HepG2 (cell line): Measurements from ENCODE around the gene ENDOG. TPM values are rescaled to one million over a fixed set of nuclear protein-coding genes. Genes with fewer than 3 reads are reported as not detected.

ENCODE experiments used
- ATAC-seq: fragments of 200-7000 bp; cut with Tn5 transposase; 3 replicates; pipeline ENCODE4 v1.9.1; 2020; ENCODE audit warnings: mild to moderate bottlenecking, moderate library complexity
- BruUV-seq: library from RNA; stranded (reverse); fragments of 400-500 nt; replicated peaks from 2 replicates; lab custom pipeline; 2021; lab: Mats Ljungman, UMichigan
- CTCF ChIA-PET: fragments of 300-600 bp; formaldehyde crosslinking; extraction: SDS; loops from one replicate; lab custom pipeline; 2021; ENCODE audit warnings: low total read pairs, inconsistent platforms, low intra/inter-chr PET ratio; lab: Yijun Ruan, JAX
- POLR2A ChIA-PET: fragments of 350-600 bp; sonication (Branson Sonifier 250); formaldehyde crosslinking; loops from one replicate; lab custom pipeline; 2020; ENCODE audit warnings: antibody characterized with exemption, inconsistent platforms; lab: Yijun Ruan, JAX
- DNase-seq: peaks from one replicate; pipeline ENCODE4 v3.0.0-alpha.2; 2015; ENCODE audit warnings: low spot score
- FAIRE-seq: peaks from 3 replicates; lab custom pipeline; 2011; peaks lifted over from hg19 to GRCh38; lab: Jason Lieb, UNC
- H2AFZ ChIP-seq: one replicate; pipeline ENCODE4 v1.6.1; 2011; ENCODE audit warnings: low read length, inconsistent platforms
- H3K27ac ChIP-seq: fragments of 300-600 bp; 3 replicates; pipeline ENCODE4 v1.8.0; 2011; ENCODE audit warnings: mixed run types, mild to moderate bottlenecking, mixed read lengths, low read length, inconsistent platforms; ENCODE audit not compliant: insufficient read depth; ENCODE audit errors: extremely low read length
- H3K27me3 ChIP-seq, 2 experiments: fragments of 200-600 bp in 1 of 2; 2 replicates in 1 of 2; 3 replicates in 1 of 2; pipeline versions ENCODE4 v1.6.0 to v1.8.0; 2011; ENCODE audit warnings: low read length in 2 of 2, mild to moderate bottlenecking in 2 of 2, moderate library complexity in 2 of 2, inconsistent platforms in 1 of 2; ENCODE audit not compliant: insufficient read depth in 2 of 2, control insufficient read depth in 1 of 2
- H3K36me3 ChIP-seq, 2 experiments: fragments of 200-600 bp in 1 of 2; replicated peaks in 1 of 2; 2 replicates in 1 of 2; 3 replicates in 1 of 2; pipeline versions ENCODE4 v1.5.1 to v1.8.0; 2011; ENCODE audit warnings: low read length in 2 of 2, inconsistent platforms in 1 of 2; ENCODE audit not compliant: insufficient read depth in 2 of 2, control insufficient read depth in 1 of 2
- H3K4me1 ChIP-seq: 2 replicates; pipeline ENCODE4 v1.5.1; 2012; ENCODE audit warnings: low read length, inconsistent platforms; ENCODE audit not compliant: insufficient read depth
- H3K4me2 ChIP-seq: 2 replicates; pipeline ENCODE4 v1.6.0; 2011; ENCODE audit warnings: low read depth, low read length, inconsistent platforms
- H3K4me3 ChIP-seq, 3 experiments: fragments of 200-600 bp in 1 of 3; sonication (generic), shearing (Covaris generic) in 1 of 3; replicated peaks in 1 of 3; 2 replicates each; pipeline ENCODE4 v1.5.1; 2011 to 2016; ENCODE audit warnings: low read length in 3 of 3, inconsistent platforms in 2 of 3, low read depth in 2 of 3, mild to moderate bottlenecking in 2 of 3, control low read depth in 1 of 3, mixed read lengths in 1 of 3; ENCODE audit not compliant: insufficient read depth in 1 of 3
- H3K79me2 ChIP-seq: one replicate; pipeline ENCODE4 v1.6.1; 2011; ENCODE audit warnings: low read length, inconsistent platforms; ENCODE audit not compliant: insufficient read depth
- H3K9ac ChIP-seq: 2 replicates; pipeline ENCODE4 v1.6.0; 2011; ENCODE audit warnings: mild to moderate bottlenecking, low read depth, low read length, inconsistent platforms; ENCODE audit not compliant: insufficient read depth
- H3K9me3 ChIP-seq: 2 replicates; pipeline ENCODE4 v1.5.1; 2012; ENCODE audit warnings: mild to moderate bottlenecking, low read length
- H4K20me1 ChIP-seq: 2 replicates; pipeline ENCODE4 v1.6.0; 2011; ENCODE audit warnings: inconsistent platforms, mild to moderate bottlenecking, low read length, moderate library complexity; ENCODE audit not compliant: insufficient read depth
- CEBPB ChIP-seq: IDR thresholded peaks from 2 replicates; pipeline ENCODE4 v1.6.1; 2011; ENCODE audit warnings: low read depth, low read length, improper control_type of control experiment, borderline replicate concordance
- CEBPG ChIP-seq: IDR thresholded peaks from 2 replicates; pipeline ENCODE4 v1.6.1; 2016
- FOXA1 ChIP-seq, 2 experiments: fragments of 450-650 bp in 1 of 2; sonication (generic) in 1 of 2; formaldehyde crosslinking in 1 of 2; IDR thresholded peaks; 2 replicates each; pipeline versions ENCODE4 v1.4.0 to v1.6.1; 2016 to 2020; ENCODE audit warnings: missing genetic modification reagents in 1 of 2
- GTF2F1 ChIP-seq: fragments of 150-350 bp; IDR thresholded peaks from 2 replicates; pipeline ENCODE4 v1.6.1; 2014; ENCODE audit warnings: low read length
- HOXA7 ChIP-seq: sonication (generic); formaldehyde crosslinking; IDR thresholded peaks from 2 replicates; pipeline ENCODE4 v1.8.1; 2022; ENCODE audit warnings: mild to moderate bottlenecking, missing genetic modification reagents, moderate library complexity
- KAT2B ChIP-seq: fragments of 150-350 bp; IDR thresholded peaks from 2 replicates; pipeline ENCODE4 v1.6.1; 2014; ENCODE audit warnings: low read depth, low read length, borderline replicate concordance
- NCOA2 ChIP-seq: sonication (generic); formaldehyde crosslinking; IDR thresholded peaks from 2 replicates; pipeline ENCODE4 v1.8.0; 2022; ENCODE audit warnings: inconsistent platforms
- NR2F6 ChIP-seq, 2 experiments: IDR thresholded peaks; 2 replicates each; pipeline ENCODE4 v1.6.1; 2016; ENCODE audit warnings: antibody characterized with exemption in 1 of 2, mild to moderate bottlenecking in 1 of 2
- SAFB2 ChIP-seq: sonication (generic); formaldehyde crosslinking; IDR thresholded peaks from 2 replicates; pipeline ENCODE4 v1.5.1; 2020; ENCODE audit warnings: missing genetic modification reagents, low read depth, mild to moderate bottlenecking, borderline replicate concordance
- SIX4 ChIP-seq: sonication (generic); formaldehyde crosslinking; IDR thresholded peaks from 2 replicates; pipeline ENCODE4 v1.4.0; 2020; ENCODE audit warnings: missing genetic modification reagents
- SOX13 ChIP-seq, 3 experiments: fragments of 450-650 bp in 1 of 3; sonication (generic) in 1 of 3; formaldehyde crosslinking in 1 of 3; IDR thresholded peaks in 2 of 3; conservative IDR thresholded peaks in 1 of 3; 2 replicates each; pipeline versions ENCODE4 v1.5.0 to v1.6.1; 2016 to 2020; ENCODE audit warnings: antibody characterized with exemption in 1 of 3, mild to moderate bottlenecking in 1 of 3, missing compliant biosample characterization in 1 of 3, missing genetic modification reagents in 1 of 3, moderate library complexity in 1 of 3
- TAF1 ChIP-seq: sonication (generic); formaldehyde crosslinking; IDR thresholded peaks from 2 replicates; pipeline ENCODE4 v1.4.0; 2020; ENCODE audit warnings: missing genetic modification reagents
- ZFP36 ChIP-seq: fragments of 150-350 bp; IDR thresholded peaks from 2 replicates; pipeline ENCODE4 v1.6.1; 2018; ENCODE audit warnings: borderline replicate concordance, low read length, low read depth; ENCODE audit not compliant: partially characterized antibody
- ZNF121 ChIP-seq: sonication (generic); formaldehyde crosslinking; IDR thresholded peaks from 2 replicates; pipeline ENCODE4 v1.5.0; 2020; ENCODE audit warnings: mild to moderate bottlenecking, missing genetic modification reagents
- ZNF224 ChIP-seq: sonication (generic); formaldehyde crosslinking; IDR thresholded peaks from 2 replicates; pipeline ENCODE4 v1.5.0; 2020; ENCODE audit warnings: mild to moderate bottlenecking, missing genetic modification reagents
- ZNF253 ChIP-seq: sonication (generic); formaldehyde crosslinking; IDR thresholded peaks from 2 replicates; pipeline ENCODE4 v1.8.0; 2022; ENCODE audit warnings: mild to moderate bottlenecking, missing genetic modification reagents, borderline replicate concordance
- ZNF773 ChIP-seq: sonication (generic); formaldehyde crosslinking; IDR thresholded peaks from 2 replicates; pipeline ENCODE4 v1.4.0; 2020; ENCODE audit warnings: missing genetic modification reagents, borderline replicate concordance
- ZNF879 ChIP-seq: sonication (generic); formaldehyde crosslinking; IDR thresholded peaks from 2 replicates; pipeline ENCODE4 v1.8.1; 2023; ENCODE audit warnings: missing genetic modification reagents
- WGBS: methylation state at CpG from one replicate; pipeline ENCODE4 v1.1.6; 2017; ENCODE audit warnings: low lambda C conversion rate; 5-methylcytosine and 5-hydroxymethylcytosine counted together
- in situ Hi-C: cut with HindIII; loops from 2 replicates; pipeline ENCODE4 v1.10.0; 2017; ENCODE audit warnings: low pct_unique_long_range_greater_than_20kb; ENCODE audit not compliant: extremely low pct_ligation_motif_present
- intact Hi-C: fragments of 100-400 bp; cut with micrococcal nuclease; formaldehyde crosslinking; loops from one replicate; pipeline ENCODE4 v1.10.0; 2022; ENCODE audit not compliant: unreplicated experiment
- polyA plus RNA-seq, 8 experiments: library from polyadenylated mRNA; depleted of rRNA in 3 of 8; stranded (reverse) in 7 of 8; unstranded in 1 of 8; fragments of >200 nt; fragmentation: Illumina TruSeq in 4 of 8; extraction: Trizol in 4 of 8; gene quantifications; 2 replicates each; pipeline versions ENCODE4 v1.2.1 to v1.2.3, GENCODE V29; 2011 to 2016; ENCODE audit warnings: low read depth in 4 of 8, missing spikeins in 1 of 8, mixed read lengths in 1 of 8; ENCODE audit not compliant: insufficient read depth in 1 of 8
- total RNA-seq, 5 experiments: library from RNA; depleted of rRNA; stranded (reverse); fragments of >200 nt; fragmentation: Illumina TruSeq; extraction: Trizol; gene quantifications; 2 replicates each; pipeline ENCODE4 v1.2.3, GENCODE V29; 2016; ENCODE audit warnings: low read depth in 1 of 5
- TF ChIP-seq, protein P1 (sequence below), 2 experiments: fragments of 450-650 bp in 1 of 2; sonication (generic) in 1 of 2; formaldehyde crosslinking; IDR thresholded peaks; 2 replicates each; pipeline versions ENCODE4 v1.5.0 to v1.8.0; 2020 to 2022; ENCODE audit warnings: mild to moderate bottlenecking in 1 of 2, missing genetic modification reagents in 1 of 2

Gene ENDOG
- total and polyA plus RNA-seq, 2 of the 13 experiments (the other 11 are each of a cell fraction or from before 2014, with no cell fraction given), result 26.3 to 28.8 TPM

GRCh38 chr9:128840524-128840923, 22.2 kb downstream of the ENDOG start (continued):
- TF ChIP-seq, protein P1, sequence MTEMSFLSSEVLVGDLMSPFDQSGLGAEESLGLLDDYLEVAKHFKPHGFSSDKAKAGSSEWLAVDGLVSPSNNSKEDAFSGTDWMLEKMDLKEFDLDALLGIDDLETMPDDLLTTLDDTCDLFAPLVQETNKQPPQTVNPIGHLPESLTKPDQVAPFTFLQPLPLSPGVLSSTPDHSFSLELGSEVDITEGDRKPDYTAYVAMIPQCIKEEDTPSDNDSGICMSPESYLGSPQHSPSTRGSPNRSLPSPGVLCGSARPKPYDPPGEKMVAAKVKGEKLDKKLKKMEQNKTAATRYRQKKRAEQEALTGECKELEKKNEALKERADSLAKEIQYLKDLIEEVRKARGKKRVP (CRISPR knock-in tag; IDR thresholded peaks at IDR 0.05), result no peak
- TF ChIP-seq ZNF224 (CRISPR knock-in tag) (no peak), ZNF253 (no peak), ZNF121 (CRISPR knock-in tag) (peak; percentile 23; the same call in 1 of the 2 replicates), HOXA7 (CRISPR knock-in tag) (no peak), KAT2B (no peak), SAFB2 (CRISPR knock-in tag) (no peak)
- TF ChIP-seq, all 625 proteins: peak for 2

- H3K4me2 ChIP-seq, result no peak overlapping the region
- H4K20me1 ChIP-seq, result peaks cover 10% of the 10 kb centered on the region; the same call in 1 of the 2 replicates
- ChIA-PET CTCF (no interaction called here), POLR2A (interaction anchor here (1.9 kb wide), 1 partner anchor 12 kb away, joined by 7 read pairs; the partner anchor contains the start of gene SPOUT1)
- TF ChIP-seq NR2F6 (IDR thresholded peaks at IDR 0.05), result 0 out of 2 replicates have a peak, but pooled peaks have one; percentile 16
- peak; percentile 32; the same call in 1 of the 2 replicates for TF ChIP-seq NR2F6 (CRISPR knock-in tag; IDR thresholded peaks at IDR 0.05)
- 0 out of 2 replicates have a peak, but pooled peaks have one; percentile 36 for TF ChIP-seq CEBPG
- TF ChIP-seq GTF2F1, result no peak
- no peak for TF ChIP-seq TAF1 (CRISPR knock-in tag)
- peak; percentile 73 for TF ChIP-seq SIX4 (CRISPR knock-in tag)
- TF ChIP-seq FOXA1 (IDR thresholded peaks at IDR 0.05), result no peak
- peak; percentile 24; the same call in 1 of the 2 replicates for TF ChIP-seq FOXA1 (CRISPR knock-in tag; IDR thresholded peaks at IDR 0.05)
- TF ChIP-seq CEBPB, result peak; percentile 28; the same call in 1 of the 2 replicates
- TF ChIP-seq ZNF773 (CRISPR knock-in tag), result no peak
- 0 out of 2 replicates have a peak, but pooled peaks have one; percentile 23 for TF ChIP-seq SOX13 (IDR thresholded peaks at IDR 0.05)
- no peak; a peak in 1 of 4 replicates for TF ChIP-seq SOX13 (CRISPR knock-in tag; conservative IDR thresholded peaks at IDR 0.05 in 1 of 2, IDR thresholded peaks at IDR 0.05 in 1 of 2)
- no peak for TF ChIP-seq ZNF879 (CRISPR knock-in tag)
- TF ChIP-seq ZFP36, result peak; percentile 56
- TF ChIP-seq NCOA2 (CRISPR knock-in tag), result 0 out of 2 replicates have a peak, but pooled peaks have one; percentile 51
- H3K36me3 ChIP-seq, result peaks cover 2 to 18% of the 10 kb centered on the region in 2 experiments
- peak overlapping the region; percentile 58 for H3K27ac ChIP-seq
- peaks cover 87% of the 10 kb centered on the region for H3K4me1 ChIP-seq
- 73% methylated on average over 12 of the region's 12 CpGs for WGBS
- H3K9ac ChIP-seq, result 0 out of 2 replicates have a peak overlapping the region, but pooled peaks have one; percentile 5
- H3K27me3 ChIP-seq, result no peaks in the 10 kb centered on the region
- in situ Hi-C loops, result no loop called here
- H3K79me2 ChIP-seq, result peaks cover 5% of the 10 kb centered on the region
- no peak overlapping the region for H2AFZ ChIP-seq
- no TSS peak for BruUV-seq
- H3K9me3 ChIP-seq, result no peaks in the 10 kb centered on the region
- FAIRE-seq (no peak), ATAC-seq (no peak), DNase-seq (peak; percentile 30)
- intact Hi-C loops, result no loop called here
- no peak overlapping the region for H3K4me3 ChIP-seq
These were observed 23.6 kb downstream of the ENDOG start for GRCh38 chr9:128841694-128842492.
